ENCODE data around the gene TMEM40. TPM values are rescaled to one million over a fixed set of nuclear protein-coding genes. Genes with fewer than 3 reads are reported as not detected.
A peak's percentile ranks its signal among the peaks of the same experiment; 100 is the strongest.
"Not testable (repeated sequence)": the region's sequence is repeated elsewhere in the genome, so short reads cannot be mapped to it uniquely, and the experiment has no call there.

The TMEM40 gene
- polyA plus RNA-seq, 1 donor, result 2.2 TPM

GRCh38 chr3:12719541-12719940, 39.5 kb downstream of the TMEM40 start:
- DNase-seq, result no peak

GRCh38 chr3:12716605-12717151, 42.4 kb downstream of the TMEM40 start:
- DNase-seq, result peak; percentile 25

- no peak for DNase-seq
These were observed 44.8 kb downstream of the TMEM40 start for GRCh38 chr3:12714278-12714677.

- DNase-seq, result no peak
These were observed 49.0 kb downstream of the TMEM40 start for GRCh38 chr3:12710062-12710461.

- DNase-seq, result no peak
These were observed 49.7 kb downstream of the TMEM40 start for GRCh38 chr3:12709334-12709733.

- DNase-seq, result no peak
These were observed 50.4 kb downstream of the TMEM40 start for GRCh38 chr3:12708584-12709192.

GRCh38 chr3:12707449-12707848, 51.6 kb downstream of the TMEM40 start:
- no peak for DNase-seq

GRCh38 chr3:12706504-12707253, 52.4 kb downstream of the TMEM40 start:
- peak; percentile 32 for DNase-seq

GRCh38 chr3:12705981-12706380, 53.1 kb downstream of the TMEM40 start:
- no peak for DNase-seq

GRCh38 chr3:12705374-12705926, 53.6 kb downstream of the TMEM40 start:
- DNase-seq, result no peak

GRCh38 chr3:12702501-12702900, 56.6 kb downstream of the TMEM40 start:
- peak; percentile 19 for DNase-seq

- DNase-seq, result not testable (repeated sequence)
These were observed 57.5 kb downstream of the TMEM40 start for GRCh38 chr3:12701601-12702000.

GRCh38 chr3:12700800-12701199, 58.3 kb downstream of the TMEM40 start:
- DNase-seq, result no peak

- no peak for DNase-seq
These were observed 63.1 kb downstream of the TMEM40 start for GRCh38 chr3:12695916-12696315.

GRCh38 chr3:12695112-12695511, 63.9 kb downstream of the TMEM40 start:
- no peak for DNase-seq

GRCh38 chr3:12692444-12692843, 66.6 kb downstream of the TMEM40 start:
- DNase-seq, result no peak

GRCh38 chr3:12689997-12690711, 68.9 kb downstream of the TMEM40 start:
- no peak for DNase-seq

GRCh38 chr3:12687948-12688347, 71.1 kb downstream of the TMEM40 start:
- no peak for DNase-seq

GRCh38 chr3:12686096-12686495, 73.0 kb downstream of the TMEM40 start:
- DNase-seq, result no peak
